Head of caudate nucleus (tissue), 42 donors: ENCODE measurements around the gene FOXK1.

Source experiments
- DNase-seq, 42 donors: peaks; one replicate each; pipeline versions ENCODE4 v3.0.0 to v3.0.0-alpha.2; 2020 to 2021; ENCODE audit warnings: mixed read lengths in 7 of 42
- intact Hi-C: fragments of 100-400 bp; cut with DNase I; formaldehyde crosslinking; loops from one replicate; pipeline ENCODE4 v1.15.0; 2022

Gene FOXK1

GRCh38 chr7:4768597-4769569 lies 86.8 kb downstream of the FOXK1 start:
- intact Hi-C loops: no loop called here
- DNase-seq: no peak

DNA sequence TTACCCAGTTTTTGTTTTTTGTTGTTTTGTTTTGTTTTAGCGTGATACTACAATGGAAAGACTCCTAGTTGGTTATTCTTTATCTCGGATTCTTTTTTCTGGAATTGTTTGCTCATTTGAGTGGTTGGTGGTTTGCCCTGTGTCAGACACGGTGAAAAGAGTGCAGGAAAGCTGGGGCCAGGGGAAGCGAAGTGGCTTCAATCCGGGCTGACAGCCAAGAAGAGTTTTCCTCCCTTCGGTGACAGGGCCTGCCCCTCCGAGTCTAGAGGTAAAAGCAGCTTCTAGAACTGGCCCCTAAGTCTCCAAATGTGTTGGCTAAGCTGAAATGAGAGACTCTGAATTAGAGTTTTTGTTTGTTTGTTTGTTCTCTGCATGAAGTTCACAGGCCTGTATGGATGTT lies 87.7 kb downstream of the FOXK1 start:
- DNase-seq: no peak
- intact Hi-C loops: no loop called here

GRCh38 chr7:4770886-4771285 lies 88.8 kb downstream of the FOXK1 start:
- intact Hi-C loops: no loop called here
- no peak for DNase-seq

DNA sequence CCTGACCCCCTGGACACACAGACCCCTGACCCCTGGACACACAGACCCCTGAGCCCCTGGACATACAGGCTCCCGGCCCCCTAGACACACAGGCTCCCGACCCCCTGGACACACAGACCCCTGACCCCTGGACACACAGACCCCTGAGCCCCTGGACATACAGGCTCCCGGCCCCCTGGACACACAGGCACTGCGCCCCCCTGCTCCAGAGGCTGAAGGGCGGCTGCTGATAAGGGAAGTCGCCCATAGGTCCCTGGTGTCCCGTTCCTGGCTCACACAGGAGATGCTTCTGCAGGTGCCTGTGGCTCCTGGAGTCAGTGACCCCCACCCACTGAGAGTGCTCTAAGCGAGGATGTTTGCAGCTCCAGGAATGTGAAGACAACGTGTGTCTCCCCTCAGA lies 89.6 kb downstream of the FOXK1 start:
- intact Hi-C loops: no loop called here
- DNase-seq: no peak

GRCh38 chr7:4772306-4772705 lies 90.2 kb downstream of the FOXK1 start:
- no peak for DNase-seq
- intact Hi-C loops: no loop called here

DNA sequence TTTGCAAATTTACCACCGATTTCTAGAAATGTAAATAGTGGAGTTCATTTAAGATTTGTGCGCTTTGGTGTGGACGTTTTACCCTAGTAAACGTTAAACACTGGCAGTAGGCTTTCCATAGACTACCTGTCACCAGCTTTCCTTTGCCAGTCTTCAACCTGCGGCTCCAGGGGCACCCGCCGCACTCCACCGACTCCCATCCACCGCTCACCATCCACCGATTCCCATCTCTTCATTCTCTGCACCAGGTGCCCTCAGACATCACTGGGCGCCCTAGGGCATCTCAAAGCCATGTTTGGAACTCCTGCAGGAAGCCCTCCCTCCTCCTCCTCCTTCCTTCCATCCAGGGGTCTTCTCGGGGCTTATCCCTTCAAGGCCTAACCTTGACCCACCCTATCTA lies 91.9 kb downstream of the FOXK1 start:
- intact Hi-C loops: no loop called here
- DNase-seq: no peak

DNA sequence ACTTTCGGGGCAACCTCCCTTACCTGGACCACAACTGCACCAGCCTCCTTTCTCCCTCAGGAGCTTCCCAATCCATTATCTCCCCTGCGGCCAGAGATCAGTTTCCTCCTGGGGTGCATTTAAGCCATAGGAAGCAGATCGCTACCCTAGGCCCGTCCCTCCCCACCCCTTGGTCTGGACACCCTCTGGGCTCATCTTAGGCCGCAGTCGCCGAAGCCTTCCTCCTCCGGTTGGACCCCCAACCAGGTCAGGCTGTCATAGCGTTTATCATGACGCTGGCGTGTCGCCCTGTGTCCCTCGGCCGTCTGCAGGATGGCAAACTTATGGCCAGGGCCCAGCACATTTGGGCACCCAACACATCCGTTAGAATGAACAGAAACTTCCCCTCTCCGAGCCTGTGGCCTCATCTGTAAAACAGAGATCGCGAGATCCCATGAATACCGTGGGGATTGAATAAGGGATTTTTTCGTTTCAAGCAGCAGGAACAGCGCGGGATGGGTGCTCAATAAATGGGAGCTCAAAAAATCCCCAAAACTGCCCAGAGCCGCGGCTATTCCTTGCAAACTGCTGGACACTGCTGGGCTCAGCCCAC lies 92.7 kb downstream of the FOXK1 start:
- intact Hi-C loops: no loop called here
- peak in 1 of 42 donors; percentile 37 for DNase-seq

DNA sequence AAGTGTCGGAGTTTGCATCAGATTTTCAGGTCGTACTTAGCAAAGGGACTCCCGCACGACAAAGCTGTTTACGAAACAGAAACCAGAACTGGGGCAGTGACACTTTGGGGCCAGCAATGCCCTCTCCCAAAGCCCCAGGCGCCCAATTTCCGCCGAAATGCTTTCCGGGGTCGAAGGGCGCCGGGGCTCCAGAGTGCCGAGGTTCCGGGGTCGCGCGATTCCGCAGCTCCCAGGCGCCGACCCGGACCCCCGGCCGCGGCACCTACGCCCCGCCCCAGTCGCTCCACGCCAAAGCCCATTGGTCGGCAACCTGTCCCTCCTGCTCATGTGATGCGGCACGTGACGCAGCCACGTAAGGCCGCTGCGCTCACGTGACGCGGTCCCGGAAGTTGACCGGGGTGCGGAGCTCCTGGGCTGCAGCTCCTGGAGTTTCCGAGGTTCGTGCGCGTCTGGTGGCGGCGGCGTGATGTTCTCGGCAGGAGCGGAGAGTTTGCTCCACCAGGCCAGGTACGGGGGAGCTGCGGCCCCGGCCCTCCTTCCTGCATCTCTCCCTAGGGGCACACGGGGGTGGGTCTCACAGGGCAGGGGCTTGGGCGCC lies 93.3 kb downstream of the FOXK1 start, which contains the start of gene AP5Z1:
TSS of gene AP5Z1 (plus strand) at position 374 of the 598 bp plus-strand sequence. CDS start at position 467, 93 bp downstream.
- peak; percentile 95 to 100 (median 98) for DNase-seq
- intact Hi-C loops: no loop called here

DNA sequence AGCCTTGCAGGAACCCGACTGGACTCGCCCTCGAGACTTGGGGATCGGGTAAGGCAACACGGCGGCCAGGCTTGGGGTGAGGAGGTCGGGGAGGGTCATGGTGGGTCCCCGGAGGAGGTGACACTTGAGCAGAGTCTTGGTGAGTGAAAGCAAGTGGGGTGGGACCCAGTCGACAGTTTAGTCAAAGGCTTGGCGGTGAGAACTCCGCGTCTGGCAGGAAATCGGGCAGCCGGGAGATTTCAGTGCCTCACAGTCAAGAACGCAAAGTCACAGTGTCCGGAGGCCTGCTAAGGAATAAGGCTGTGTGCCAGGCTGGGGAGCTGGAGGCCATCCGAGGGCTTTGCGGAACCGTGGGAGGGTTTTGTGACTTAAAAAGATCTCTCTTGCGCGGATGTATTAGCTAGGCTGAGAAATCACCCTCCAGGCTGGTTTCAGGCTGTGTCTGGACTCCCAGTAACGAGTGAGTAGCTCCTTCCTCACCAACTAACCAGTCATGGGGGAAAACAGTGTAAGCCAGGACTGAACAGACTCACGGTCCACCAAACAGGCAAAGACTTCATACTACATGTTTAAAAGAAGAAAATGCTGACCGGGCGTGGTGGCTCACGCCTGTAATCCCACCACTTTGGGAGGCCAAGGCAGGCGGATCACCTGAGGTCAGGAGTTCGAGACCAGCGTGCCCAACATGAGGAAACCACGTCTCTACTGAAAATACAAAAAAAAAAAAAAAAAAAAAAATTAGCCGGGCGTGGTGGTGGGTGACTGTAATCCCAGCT lies 93.9 kb downstream of the FOXK1 start:
- intact Hi-C loops: no loop called here
- DNase-seq: peak in 3 of 42 donors; percentile 29 to 54 (median 35)

- intact Hi-C loops: no loop called here
Observed at GRCh38 chr7:4779118-4779517, 97.0 kb downstream of the FOXK1 start.

DNA sequence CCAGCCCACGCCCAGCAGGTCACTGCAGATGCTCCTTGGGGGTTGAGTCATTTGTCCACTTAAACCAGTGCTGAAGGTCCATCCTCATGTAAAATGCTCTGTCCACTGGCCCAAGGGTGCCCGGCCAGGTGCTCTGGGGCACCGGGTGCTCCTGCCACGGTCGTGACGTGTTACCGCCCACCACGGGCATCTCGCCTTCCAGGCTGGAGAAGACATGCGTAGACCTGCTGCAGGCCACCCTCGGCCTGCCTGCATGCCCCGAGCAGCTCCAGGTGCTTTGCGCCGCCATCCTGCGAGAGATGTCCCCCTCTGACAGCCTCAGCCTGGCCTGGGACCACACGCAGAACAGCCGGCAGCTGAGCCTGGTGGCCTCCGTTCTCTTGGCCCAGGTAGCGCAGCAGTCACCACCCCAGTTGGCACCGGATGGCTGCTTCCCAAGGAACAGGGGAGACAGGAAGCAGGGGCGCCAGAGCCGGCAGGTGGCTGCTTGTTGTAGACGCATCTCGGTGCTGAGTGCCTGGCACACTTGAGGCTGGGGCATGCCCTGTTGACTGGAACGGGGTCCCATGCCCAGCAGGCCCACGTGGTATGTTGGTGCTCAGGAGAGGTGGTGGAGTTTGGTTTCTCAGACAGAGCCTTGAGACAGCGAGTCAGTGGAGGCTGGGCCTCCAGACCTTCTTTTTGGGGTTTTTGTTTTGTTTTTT lies 99.4 kb downstream of the FOXK1 start:
- no peak for DNase-seq

More at GRCh38 chr7:4779118-4779517, 97.0 kb downstream of the FOXK1 start:
- DNase-seq: no peak

GRCh38 chr7:4782333-4783291 lies 100.5 kb downstream of the FOXK1 start:
- intact Hi-C loops: no loop called here
- peak in 39 of 42 donors; percentile 27 to 84 (median 64) for DNase-seq

More for the DNA sequence above, 99.4 kb downstream of the FOXK1 start:
- intact Hi-C loops: no loop called here

DNA sequence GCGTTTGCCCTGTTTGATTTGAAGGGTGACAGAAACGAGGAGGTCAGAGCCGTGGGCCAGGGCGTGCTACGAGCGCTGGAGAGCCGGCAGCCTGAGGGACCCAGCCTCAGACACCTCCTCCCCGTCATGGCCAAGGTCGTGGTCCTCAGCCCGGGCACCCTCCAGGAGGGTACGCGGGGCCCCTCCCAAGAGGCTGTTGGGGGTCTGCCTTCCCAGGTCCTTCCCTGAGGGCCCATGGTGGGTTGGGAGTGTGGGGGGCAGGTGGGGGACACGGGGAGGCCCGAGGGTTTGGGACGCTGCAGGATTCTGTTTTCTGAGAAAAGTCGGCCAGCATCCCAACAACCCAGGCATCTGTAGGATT lies 101.2 kb downstream of the FOXK1 start:
- no peak for DNase-seq
- intact Hi-C loops: no loop called here

DNA sequence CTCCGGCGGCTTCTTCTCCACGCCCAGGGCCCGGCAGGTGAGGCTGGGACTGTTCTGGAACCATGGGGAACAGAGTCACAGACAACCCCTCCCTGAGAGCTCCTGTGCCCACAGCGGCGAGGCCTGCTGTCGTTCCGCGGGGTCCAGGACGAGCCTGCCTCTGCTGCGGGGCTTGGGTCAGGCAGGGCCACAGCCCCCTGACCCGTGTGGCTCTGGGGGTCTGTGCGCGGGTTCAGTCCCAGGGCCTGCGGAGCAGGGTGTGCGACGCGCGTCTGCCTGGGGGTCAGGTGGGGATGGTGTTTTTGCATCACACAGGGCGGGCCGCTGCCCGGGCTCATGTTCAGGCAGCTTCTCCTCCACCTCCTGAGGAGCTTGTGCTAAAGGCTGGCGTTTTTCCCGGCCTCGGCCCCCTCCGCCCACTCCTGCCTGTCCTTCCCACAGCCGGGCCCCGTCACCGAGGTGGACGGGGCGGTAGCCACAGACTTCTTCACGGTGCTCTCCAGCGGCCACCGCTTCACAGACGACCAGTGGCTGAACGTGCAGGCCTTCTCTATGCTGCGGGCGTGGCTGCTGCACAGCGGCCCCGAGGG lies 101.8 kb downstream of the FOXK1 start:
- DNase-seq: no peak
- intact Hi-C loops: no loop called here

DNA sequence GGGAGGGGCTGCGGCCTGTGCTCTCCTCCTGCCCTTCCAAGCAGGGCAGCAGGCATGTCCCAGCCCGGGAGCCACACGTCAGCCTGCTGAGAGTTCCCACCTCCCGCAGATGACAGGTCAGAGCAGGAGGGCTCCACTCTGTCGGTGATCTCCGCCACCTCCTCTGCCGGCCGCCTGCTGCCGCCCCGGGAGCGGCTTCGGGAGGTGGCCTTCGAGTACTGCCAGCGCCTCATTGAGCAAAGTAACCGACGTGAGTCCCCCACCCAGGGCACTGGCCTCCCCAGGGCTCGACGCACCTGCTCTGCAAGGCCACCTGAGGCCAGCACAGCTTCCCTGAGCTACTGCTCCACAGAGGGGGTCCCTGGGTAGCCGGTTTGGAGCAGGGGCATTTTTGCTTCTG lies 102.7 kb downstream of the FOXK1 start:
- DNase-seq: no peak

DNA sequence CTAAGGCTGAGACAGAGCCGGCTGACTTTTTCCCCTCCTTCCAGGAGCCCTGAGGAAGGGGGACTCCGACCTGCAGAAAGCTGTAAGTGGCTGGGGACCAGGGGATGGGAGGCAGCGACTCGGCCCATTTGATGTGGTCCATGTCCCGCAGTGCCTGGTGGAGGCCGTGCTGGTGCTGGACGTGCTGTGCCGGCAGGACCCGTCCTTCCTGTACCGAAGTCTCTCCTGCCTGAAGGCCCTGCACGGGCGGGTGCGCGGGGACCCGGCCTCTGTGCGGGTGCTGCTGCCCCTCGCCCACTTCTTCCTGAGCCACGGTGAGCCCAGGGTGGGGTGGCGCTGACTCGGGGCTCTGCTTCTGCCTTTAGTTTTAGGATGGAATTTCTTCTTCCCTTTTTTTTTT lies 103.3 kb downstream of the FOXK1 start:
- no peak for DNase-seq
- intact Hi-C loops: no loop called here

More for the DNA sequence above, 102.7 kb downstream of the FOXK1 start:
- intact Hi-C loops: no loop called here

- intact Hi-C loops: no loop called here
- DNase-seq: no peak
Observed at GRCh38 chr7:4786015-4786414, 103.9 kb downstream of the FOXK1 start.
